GM19324 (cell line): ENCODE results near the gene P2RX6.
A peak's percentile ranks its signal among the peaks of the same experiment; 100 is the strongest.
"Not testable (repeated sequence)": the region's sequence is repeated elsewhere in the genome, so short reads cannot be mapped to it uniquely, and the experiment has no call there.

Experiments
- ATAC-seq: cut with Tn5 transposase; IDR thresholded peaks from one replicate; pipeline ENCODE4 v1.9.1; 2021; ENCODE audit warnings: mild to moderate bottlenecking, moderate library complexity; ENCODE audit not compliant: unreplicated experiment, low FRiP score

Gene P2RX6

DNA sequence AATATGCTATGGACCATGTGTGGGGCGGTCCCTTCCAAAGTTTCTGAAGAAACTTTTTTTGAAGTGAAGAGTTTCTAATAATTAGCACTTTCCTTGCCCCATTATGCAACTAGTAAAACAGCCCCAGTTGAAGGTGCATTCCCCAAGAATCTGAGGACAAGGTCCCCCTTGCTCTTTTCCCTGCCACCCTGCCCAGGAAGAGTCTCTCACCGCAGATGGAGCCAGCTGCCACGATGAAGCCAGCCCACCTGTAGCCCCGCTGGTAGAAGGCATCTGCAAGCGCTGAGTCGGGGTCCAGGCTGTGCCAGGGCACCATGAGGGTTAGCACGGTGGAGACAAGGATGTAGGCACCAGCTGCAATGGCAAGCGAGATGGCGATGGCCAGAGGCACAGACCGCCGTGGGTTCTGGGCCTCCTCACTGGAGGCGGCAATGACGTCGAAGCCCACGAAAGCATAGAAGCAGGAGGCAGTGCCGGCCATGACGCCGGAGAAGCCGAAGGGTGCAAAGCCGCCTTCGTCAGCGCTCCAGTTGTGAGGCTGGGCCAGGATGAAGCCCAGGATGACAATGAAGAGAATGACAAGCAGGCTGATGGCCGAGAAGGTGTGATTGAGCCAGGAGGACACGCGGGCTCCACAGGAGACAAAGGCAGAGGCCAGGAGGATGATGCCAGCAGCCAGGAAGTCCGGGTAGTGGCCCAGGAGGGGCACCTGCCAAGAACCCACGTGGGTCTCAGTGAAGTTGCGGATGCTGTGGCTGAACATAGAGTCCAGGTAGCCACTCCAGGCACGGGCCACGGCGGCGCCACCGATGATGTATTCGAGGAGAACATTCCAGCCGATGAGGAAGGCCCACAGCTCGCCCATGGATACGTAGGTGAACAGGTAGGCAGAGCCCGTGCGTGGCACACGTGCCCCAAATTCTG lies 15.9 kb downstream of the P2RX6 start:
- ATAC-seq, result no peak

DNA sequence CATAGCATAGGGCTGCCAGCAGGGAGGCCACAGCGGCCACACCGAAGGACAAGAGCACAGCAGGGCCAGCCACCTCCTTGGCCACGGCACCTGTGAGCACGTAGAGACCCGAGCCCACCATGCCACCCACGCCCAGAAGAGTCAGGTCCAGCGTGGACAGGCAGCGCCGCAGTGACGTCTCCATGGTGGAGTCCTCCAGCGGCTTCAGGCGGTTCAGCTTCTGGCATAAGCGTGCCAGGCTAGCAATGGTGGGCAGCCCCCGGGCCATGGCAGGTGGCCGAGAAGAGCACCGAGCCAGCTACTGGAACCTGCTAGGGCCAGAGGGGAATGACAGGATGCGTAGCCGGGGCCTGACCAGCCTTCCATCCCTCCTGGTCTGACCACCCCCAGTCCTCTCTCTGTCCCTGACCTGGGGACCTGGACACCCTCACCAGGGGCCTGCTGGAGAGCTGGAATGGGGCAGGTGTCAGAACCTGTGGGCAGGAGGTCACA lies 16.6 kb downstream of the P2RX6 start:
- ATAC-seq, result no peak

DNA sequence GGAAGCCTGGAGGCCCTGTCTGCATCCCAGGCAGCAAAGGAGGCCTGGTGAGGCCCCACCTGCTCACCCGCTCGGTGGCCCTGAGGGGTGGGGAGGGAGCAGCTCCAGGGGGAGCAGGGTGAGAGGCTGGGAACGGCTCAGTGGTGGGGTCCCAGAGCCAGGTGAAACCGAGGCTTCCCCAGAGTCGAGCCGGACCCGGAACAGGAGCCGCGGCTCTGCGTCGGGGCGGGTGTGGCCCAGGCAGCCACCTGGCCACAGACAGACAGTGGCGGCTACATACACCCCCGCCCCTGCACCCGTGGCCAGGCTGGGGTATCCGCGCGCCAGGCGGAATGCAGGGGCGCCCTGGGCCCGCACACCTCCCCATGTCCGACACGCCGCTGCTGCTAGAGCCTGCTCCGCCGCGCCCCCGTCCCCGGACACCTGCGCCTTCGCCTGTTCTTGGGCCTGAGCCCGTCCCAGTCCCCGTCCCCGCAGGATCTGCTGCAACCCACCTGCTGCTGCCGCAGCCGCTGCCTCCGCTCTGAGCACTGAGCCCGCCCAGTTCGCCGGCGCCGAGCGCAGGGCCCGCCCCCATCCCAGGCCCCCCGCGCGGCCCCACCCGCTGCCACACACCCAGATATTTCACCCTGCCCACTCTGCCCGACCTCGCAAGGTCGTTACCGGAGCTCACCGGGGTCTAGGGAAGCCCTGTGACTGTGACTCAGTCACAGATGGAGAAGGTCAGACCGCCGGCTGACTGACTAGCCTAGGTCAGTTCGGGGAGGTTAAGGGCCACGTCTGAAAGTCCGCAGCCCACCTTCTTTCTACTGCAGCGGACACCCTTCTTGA lies 17.3 kb downstream of the P2RX6 start, which contains the start of gene SLC7A4:
TSS of gene SLC7A4 (minus strand) at position 525 of the 831 bp plus-strand sequence. CDS start 749 bp downstream, outside the sequence.
- ATAC-seq, result no peak

DNA sequence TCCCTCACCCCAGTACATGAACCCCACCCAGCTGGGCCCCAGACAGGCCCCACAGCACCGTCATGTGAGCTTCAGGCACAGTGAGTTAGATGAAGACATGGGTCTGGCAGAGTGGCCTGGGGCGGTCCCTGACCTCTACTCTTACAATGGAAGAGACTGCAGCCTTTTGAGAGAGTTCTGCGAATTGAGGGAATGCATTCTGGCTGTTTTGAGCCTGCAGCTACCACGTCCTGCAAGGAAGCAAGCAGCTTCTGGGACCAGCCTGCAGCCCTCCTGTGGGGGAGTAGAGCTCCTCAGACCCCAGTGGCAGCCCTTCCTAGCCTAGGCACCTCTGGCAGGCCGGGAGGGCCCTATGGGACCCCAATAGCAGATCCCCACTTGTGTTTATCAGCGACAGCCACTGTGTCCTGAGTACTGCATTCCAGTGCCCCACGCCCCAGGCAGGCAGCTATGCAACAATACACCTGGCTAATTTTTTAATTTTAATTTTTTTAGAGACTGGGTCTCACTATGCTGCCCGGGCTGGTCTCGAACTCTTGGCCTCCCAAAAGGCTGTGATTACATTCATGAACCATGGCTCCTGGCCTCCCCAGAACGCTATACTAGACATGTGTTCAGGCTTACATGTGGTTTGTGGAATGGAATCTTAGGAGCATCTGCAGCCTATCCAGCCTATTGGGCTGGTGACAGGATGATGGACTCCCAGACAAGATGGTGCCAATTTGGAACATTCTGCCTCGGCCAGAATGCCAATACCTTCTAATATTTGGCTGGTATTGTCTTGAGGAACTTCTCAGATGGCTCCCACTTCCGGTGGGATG lies 18.1 kb downstream of the P2RX6 start:
- ATAC-seq, result no peak

DNA sequence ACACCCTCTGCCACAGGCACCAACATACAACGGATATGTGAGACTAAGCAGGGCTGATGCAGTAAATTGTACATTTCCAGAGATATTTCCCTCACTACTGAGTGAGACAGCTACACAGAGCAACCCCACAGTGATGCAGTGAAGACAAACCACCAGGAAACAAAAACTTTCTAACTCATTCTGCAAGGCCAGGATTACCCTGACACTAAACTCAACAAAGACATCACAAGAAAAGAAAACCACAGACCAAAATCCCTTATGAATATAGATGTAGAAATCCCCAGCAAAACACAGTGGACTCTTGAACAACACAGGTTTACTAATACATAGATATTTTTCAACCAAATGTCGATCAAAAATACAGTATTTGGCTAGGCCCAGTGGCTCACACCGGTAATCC lies 18.9 kb downstream of the P2RX6 start:
- no peak for ATAC-seq

DNA sequence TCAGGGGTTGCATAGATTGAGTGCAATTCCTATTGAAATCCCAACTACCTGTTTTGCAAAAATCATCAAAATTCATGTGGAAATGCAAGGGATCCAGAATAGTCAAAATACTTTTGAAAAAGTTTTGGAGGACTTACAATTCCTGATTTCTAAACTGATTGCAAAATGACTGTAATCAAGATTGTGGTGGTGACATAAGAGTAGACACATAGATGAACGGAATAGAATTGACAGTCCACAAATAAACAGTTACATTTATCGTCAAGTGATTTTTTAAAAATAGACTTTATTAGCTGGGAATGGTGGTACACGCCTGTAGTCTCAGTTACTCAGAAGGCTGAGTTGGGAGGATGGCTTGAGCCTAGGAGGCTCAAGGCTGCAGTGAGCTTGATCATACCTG lies 20.0 kb downstream of the P2RX6 start:
- no peak for ATAC-seq

DNA sequence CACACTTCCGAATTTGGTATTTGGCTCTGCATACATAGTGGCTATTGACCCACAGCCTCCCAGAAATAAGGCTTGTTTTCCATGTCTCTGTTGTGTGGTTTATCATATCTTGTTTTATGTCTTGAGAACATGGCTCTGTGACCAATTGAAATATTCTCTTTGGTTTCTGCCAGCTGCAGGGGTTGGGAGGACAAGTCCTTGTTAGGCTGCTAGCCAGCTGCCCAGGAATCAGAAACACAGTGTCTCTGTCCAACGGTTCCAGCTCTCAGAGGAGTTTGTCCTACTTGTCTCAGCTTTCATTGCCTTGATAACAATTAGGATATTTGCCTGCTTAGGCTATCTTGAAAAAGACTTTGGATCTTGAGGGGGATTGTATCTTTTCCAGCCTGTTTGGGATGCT lies 23.4 kb downstream of the P2RX6 start:
- ATAC-seq, result no peak

DNA sequence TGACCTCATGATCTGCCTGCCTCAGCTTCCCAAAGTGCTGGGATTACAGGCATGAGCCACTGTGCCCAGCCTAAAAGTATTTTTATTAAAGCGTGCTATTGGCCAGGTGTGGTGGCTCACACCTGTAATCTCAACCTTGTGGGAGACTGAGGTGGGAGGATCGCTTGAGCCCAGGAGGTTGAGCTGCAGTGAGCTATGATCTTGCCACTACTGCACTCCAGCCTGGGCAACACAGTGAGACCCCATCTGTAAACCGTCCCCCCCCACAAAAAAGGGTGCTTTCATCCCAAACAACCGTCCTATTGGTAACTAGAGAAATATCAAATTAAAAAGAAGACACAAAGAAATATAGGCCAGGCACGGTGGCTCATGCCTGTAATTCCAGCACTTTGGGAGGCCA lies 24.2 kb downstream of the P2RX6 start:
- not testable (repeated sequence) for ATAC-seq

DNA sequence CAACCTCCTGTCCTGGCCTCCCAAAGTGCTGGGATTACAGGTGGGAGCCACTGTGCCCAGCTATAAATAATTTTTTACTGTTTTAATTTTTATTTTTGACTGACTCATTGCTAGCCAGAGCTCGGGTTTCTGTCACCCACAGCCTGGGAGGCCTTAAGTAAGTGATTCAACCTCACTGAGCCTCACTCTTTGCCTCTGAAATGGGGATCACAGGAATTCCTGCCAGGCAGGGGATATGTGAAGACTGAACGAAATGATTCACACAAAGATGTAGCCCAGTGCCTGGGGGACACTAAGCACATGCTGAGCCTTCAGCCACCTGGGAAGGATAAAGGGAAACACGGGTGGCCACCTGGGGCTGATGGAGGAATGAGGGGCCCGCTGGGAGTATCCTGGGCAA lies 27.0 kb downstream of the P2RX6 start:
- ATAC-seq, result no peak

DNA sequence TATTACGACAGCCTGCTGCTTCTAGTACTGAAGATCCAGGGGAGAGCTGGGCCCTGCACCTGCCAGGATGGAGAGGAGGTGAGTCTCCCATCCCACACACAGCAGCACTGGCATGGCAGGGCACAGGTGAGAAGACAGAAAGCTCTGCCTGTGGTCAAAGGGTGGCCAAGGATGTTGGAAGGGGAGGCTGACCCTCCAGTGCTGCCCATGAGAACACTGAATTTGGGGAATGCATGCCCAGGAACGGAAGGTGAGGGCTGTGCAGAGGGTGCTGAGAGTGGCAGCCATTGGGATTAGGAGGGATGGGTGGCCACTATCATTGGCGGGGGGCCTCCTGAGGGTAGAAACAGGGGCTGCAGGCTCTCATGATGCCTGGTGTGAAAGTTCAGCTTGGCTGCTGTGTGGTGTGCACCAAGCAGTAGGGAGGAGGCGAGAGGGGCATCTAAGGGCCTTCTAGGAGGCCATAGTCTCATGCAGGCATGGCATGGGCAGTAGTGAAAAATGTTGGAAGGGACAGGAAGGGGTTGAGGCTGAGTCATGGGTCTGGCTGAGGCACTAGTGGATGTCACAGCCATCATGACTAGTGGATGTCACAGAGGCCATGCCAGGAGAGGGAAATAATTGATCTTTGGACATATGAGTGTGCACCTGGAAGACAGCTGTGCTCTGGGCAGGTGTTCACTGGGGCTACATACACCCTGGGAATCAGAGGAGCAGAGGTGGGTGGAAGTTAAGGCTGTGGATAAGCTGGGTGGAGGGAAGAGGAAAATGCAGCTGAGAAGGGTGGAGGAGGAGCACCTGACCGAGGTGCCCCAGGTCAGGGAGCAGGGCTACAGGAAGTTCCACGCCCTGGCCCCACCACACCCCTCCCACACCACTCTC lies 28.3 kb downstream of the P2RX6 start:
- no peak for ATAC-seq

DNA sequence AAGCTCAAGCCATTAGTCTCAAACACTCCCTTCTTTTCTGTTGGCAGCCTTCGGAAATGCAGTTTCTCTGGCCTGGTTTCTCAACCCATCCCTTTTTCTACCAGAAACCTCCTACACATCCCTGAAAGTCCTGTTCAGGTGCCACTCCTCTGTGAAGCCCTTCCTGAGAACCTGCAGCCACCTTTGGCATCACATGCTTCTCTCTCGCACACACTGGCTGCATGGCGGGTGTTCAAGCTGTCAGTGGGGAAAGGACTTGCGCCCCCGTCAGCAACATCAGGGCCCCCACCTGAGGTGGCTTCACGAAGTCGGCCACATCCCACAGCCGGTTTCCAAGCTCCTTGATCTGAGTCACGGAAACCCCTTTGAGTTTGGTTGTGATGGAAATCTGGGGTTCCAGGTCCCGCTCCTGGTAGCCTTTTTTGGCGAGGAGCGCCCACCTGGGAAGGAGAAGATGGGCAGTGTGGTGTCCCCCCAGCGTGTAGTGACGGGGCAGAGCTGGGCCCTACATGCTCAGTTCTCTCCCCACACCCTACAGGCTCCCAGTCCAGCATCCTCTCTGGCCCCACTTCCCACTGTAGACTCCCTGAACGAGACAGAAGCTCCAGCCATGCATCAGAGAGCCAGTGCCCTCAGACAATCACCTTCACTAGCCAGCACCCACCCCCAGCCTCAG lies 29.0 kb downstream of the P2RX6 start:
- no peak for ATAC-seq

DNA sequence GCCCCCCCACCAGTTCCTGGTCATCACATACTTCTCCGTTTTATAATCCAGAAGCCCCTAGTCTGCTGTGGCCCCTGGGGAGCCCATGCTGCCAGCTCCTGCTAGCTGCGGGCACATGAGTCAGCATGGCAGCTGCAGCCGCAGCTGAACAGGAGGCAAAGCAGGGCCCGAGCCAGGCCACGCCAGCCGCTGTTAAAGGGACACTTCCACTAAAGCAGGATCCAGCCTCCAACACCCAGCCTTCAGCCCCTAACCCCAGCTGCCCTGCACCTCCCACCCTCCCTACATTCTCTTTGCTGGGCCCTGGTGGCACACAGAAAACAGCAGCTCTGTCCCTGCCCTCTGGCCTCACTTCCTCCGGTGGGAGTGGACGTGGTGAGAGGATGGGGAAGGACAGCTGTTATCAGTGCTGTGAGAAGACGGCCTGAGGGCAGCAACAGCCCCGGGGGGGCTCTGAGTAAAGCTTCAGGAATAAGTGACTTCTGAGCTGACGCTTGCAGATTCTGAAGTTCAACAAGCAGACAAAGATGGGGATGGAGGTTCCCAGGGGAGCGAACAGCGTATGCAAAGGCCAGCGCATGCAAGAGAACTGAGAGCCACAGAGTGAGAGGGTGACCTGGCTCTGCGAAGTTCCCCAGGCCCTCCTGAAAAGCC lies 30.1 kb downstream of the P2RX6 start:
- no peak for ATAC-seq

DNA sequence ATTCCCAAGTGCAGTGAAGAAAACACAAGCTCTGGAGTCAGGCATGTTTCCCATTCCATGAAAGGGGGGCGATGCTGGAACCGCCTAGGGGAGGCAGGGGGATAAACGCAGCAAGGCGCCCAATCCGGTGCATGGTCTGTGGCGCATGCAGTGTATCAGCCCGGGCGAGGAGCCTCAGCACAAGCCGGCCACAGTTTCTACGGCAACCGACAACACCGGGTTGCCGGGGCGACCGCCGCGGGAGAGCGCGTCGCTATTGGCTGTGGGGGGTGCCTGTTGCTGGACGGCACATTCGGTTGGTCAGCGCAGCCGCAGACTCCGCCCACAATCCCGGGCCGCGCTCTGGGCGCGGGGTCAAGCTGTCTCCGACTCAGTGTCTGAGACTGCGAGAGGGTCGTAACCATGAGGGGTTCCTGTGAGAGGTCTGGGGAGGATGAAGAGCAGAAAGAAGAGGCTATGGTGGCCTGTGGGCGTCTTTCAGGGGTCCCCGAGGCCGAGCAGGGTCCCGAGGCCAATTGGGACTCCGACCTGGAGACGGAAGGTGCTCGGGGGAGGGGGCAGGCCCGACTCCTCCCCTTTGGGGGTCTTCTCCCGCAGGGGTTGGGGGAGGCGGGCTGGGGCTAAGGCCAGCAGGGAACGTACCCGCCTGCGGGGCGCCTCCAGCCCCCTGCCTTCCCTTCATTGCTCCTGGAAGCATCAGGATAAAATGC lies 30.8 kb downstream of the P2RX6 start, which contains the start of gene LRRC74B:
TSS of gene LRRC74B (plus strand) at position 362 of the 710 bp plus-strand sequence. CDS start at position 403, 41 bp downstream.
- ATAC-seq, result peak; percentile 76

DNA sequence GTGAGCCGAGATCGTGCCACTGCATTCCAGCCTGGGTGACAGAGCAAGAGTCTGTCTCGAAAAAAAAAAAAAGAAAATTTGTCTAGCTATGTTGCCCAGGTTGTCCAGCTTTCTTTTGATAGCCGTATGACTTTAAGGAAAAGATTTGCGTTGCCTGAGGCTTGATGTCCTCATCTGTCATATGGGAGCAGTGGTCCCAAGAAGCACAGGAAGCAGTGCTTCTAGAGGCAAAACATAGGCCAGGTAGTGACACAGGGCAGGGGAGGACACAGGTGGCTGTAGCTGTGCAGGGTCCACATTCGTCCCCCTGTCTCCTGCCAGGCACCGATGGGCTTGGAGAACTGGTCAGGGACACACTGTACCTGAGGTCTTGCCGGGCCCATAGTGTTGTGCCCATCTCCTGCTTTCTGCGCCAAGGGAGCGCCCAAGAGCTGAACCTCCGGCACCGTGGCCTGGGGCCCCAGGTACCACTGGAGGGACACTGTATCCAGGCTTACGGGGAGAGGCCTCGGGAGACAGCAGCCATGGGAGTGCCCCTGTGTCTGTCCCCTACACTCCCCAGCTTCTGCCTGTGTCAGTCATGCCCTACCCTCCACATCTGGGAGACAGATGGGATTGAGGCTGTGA lies 32.2 kb downstream of the P2RX6 start:
- no peak for ATAC-seq

DNA sequence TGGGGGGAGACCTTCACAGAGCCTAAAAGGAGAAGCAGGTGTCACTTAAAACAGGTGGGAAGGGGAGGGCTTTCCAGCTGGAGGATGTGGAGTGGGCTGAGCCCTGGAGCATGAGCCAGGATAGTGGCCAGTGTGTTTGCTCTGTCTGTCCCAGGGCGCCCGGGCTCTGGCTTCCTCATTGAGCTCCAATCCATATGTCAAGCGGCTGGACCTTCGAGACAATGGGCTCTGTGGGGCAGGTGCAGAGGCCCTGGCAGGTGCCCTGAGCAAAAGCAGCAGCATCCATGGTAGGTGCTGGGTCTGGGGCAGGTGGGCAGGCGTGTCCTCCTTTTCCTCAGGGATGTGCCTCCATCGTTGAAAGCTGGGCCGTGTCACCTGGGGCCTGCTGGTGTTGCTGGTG lies 32.8 kb downstream of the P2RX6 start:
- no peak for ATAC-seq

DNA sequence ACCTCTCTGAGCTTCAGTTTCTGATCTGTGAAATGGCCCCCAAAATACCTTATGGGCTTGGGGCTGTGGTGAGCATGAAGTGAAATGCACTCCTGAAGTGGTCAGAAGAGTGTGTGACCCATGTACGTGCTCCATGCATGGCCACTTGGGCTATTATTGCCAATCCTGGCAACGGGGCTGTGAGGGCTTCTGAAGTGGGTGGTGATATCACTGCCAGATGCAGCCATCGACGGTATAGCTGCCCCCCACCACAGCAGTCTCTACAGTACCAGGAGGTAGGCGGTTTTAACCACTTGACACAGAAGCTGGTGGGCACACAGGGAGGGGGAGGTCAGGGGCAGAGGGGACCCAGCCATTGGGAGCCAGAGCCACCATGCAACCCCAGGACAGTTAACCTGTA lies 33.5 kb downstream of the P2RX6 start:
- ATAC-seq, result not testable (repeated sequence)

DNA sequence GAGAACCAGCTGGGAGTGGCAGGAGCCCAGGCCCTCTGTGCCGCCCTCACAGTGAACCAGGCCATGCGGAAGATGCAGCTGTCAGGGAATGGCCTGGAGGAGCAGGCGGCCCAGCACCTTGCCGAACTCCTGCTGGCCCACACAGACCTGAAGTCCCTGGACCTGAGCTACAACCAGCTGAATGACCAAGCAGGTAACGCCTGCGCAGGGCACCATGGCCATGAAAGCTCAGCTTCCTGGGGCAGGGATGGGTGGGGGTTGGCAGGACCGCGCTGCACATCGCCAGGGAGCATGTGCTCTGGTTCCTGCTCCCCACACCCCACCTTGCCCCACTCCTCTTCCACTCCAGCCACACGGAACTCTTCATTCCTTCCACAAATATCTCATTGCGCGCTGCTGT lies 34.0 kb downstream of the P2RX6 start:
- ATAC-seq, result not testable (repeated sequence)
